Activated CD8-positive, alpha-beta memory T cell treated with anti-CD3 and anti-CD28 coated beads, Interleukin-2, amount 50 U/mL, for 24 hours (primary cell): ENCODE measurements around the gene AJAP1.

Experiments
- DNase-seq: peaks from one replicate; pipeline ENCODE4 v3.0.0-alpha.2; 2020; ENCODE audit errors: extremely low read depth

AJAP1 gene

DNA sequence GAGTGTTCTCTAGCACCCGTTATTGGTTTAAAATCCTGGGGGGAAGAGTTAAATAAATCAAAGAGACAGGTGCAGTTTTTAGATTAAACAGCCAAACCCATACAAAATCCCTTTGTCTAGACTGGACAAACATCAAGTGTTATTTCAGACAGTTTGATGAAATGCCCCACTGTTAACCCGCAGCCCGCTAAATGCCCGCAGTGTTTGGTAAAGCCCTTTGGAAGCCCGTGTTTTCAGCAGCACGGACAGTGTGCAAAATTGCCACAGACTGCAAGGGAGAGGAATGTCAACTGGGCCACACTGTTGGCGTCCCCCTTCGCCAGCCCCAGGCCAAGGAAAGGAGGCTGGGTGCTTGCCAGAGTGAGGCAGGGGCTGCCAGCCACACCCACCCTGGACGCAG, 26.6 kb downstream of the AJAP1 start:
- DNase-seq = no peak

- no peak for DNase-seq
Measured at GRCh38 chr1:4682607-4683220, 28.3 kb downstream of the AJAP1 start.

DNA sequence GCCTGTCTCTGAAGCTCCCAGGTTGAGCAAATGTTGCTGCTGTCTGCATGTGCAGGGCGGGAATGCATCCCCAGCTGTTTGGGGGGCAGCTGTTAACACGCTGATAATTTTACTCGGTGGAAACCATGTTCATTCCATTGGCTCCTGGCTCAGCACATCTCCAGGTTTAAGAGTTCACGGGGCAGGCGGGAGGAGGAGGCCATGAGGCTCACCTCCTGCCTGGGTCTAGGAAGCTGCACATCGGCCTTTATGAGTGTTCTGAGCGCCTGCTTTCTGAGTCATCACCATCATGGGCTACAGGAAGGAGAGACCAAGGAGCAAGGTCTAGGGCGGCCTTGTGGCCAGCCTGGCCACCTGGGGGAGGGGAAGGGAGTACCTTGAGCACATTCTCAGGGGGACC, 29.7 kb downstream of the AJAP1 start:
- no peak for DNase-seq

DNA sequence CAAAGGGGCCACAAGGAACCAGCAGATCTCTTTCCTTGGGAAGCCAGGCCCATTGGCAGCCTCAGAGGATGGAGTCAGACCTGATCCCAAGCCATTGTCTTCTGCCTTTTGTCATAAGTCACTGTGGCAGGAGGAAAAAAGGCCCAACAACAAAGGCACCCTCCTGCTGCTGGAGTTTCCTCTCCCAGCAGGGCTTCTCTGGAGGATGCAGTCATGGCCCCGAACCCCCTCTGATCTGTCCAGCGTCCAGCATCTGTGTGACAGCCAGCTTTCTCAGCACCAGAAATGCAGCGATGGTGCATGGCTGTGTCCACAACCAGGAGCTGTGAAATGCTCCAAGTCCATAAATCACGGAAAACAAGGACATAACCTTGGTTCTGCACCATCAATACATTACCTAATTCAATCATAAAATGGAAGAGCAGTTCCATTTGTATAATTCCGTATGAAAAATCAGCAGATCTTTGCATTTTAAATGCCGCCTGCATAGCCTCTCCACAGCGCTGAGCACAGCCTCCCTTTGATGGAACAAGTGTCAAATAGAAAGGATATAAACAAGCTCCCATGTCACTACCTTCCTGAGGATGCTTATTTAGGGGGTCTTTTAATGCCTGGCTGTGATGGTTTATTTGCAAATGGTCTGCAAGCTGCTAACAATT, 30.6 kb downstream of the AJAP1 start:
- DNase-seq = no peak

DNA sequence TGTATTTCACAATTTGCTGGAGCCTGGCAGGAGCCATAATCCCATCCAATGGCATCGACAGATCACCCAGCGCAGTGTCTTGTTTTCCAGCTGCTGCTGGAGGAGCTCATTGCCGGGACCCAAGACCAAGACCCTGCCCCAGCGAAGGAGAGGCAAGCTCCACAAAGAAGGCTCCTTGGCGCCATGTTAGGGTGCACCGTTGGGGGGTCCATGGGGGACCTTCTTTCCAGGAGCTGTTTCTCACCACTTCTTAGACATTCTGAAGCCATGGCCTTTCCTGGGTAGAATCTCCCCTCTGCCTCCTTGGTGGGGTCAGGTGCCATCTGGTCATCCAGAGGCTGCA, 31.1 kb downstream of the AJAP1 start:
- DNase-seq = no peak

DNA sequence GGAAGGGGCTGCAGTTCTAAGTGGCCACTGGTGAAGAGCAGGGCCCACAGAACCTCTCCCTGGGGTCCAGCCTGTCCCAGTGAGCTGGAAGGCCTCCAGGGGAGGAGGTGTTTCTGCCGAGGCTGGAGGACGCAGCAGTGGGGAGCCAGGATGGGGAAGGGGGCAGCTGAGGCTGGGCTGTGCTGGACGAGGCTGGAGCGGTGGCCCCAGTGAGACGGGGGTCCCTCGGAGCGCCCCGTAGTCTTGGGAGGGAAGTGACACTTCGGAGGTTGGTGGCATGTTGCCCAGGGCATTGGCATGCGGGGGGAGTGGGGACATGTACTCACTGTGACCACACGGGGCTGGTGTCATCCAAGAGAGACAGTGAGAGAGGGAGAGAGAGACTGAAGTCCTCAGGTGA, 33.5 kb downstream of the AJAP1 start:
- DNase-seq = no peak

GRCh38 chr1:4689271-4689935, 35.0 kb downstream of the AJAP1 start:
- DNase-seq = no peak

DNA sequence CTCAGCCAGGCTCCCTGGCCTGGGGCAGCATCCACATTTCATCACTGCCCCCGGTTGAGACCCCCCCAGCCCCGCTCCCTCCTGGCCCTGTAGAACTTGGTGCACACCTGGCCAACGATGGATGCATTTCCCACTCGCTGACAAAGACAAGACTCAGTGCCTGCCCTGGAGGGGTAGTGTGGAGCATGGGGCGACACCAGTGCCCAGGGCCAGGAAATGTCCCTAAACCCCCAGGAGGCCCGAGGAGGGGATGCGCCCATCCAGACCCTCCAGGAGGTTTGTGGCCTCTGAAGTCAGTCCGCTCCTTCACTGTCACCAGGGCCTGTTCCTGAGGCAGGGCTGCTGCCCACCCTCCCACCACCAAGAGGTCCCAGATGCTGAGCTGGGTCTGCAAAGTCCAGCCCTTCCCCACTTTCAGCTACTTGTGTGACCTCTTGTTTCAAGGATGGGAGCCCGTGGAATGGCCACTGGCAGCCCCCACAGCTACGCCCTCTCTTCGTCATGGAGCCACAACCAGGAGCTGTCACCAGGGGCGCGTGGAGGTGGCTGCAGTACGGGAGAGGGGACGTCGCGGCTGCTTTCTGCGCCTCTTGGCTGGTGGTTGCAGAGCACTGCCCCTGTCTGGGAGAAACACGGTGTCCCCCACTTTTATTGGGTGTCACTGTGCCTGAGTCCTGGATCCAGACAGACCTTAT, 35.7 kb downstream of the AJAP1 start:
- no peak for DNase-seq

- no peak for DNase-seq
Measured at GRCh38 chr1:4690951-4691675, 36.7 kb downstream of the AJAP1 start.

DNA sequence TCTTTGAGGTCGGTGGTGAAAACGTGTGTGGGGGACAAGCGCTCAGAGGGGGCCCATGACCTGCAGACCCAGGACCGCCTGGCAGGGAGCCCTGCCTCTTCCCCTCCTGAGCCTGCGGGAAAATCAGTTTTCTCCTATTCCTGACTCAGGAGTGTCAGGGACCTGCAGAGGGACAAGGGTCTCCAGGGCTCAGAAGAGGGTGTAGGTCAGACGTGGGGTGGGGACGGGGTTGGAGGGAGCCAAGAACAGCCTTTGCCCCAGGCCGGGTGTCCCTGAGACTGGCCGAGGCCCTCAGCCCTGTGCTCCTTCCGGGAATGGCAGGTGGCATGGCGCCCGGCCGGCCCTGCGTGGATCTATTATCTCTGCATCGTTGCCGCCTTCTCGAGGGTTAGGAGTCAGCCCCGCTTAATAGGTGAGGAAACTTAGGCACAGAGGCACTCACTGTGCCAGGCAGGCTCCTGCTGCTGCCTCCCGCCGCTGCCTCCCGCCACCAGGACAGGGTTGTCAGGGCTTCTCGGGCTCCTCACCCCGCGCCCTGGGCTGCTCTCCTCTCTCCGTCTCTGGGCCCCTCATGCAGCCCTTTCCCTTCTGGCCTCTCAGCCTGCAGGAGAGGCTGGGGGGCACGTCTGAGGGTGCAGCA, 37.5 kb downstream of the AJAP1 start:
- no peak for DNase-seq

DNA sequence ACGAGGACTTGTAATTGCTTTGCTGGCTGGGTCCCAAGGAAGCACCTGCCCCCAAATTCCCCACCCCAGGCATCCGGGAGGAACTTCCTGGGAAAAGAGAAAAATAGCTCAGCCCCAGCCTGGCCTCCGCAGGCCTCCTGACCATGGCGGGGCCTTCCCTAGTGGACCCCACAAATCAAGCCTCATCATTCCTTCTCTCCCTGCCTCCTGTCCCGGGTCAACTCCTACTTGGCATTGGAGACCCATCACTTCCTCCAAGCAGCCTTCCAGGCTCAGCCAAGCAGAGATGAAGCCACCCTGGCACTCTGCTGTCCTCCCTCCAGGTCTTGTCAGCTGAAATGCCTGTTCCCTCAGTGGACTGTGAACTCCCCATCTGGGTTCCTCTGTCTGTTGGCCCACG, 38.0 kb downstream of the AJAP1 start:
- DNase-seq = no peak

DNA sequence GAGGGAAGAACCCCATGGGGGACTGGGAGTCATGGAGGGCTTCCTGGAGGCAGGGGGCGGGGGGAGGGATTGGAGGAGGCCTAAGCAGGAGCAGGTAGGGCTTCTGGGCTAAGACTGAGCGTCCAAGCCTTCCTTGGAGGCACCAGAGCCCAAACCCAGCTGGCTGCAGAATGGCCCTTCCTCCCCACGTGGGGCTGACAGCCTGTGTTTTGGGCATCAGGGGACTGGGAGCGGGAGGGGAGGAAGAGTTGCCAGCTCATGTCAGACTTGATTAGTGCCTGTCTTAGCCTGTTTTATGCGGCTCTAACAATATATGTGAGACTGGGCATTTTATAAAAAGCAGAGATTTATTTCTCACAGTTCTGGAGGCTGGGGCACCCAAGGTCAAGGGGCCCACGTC, 38.9 kb downstream of the AJAP1 start:
- DNase-seq = no peak

DNA sequence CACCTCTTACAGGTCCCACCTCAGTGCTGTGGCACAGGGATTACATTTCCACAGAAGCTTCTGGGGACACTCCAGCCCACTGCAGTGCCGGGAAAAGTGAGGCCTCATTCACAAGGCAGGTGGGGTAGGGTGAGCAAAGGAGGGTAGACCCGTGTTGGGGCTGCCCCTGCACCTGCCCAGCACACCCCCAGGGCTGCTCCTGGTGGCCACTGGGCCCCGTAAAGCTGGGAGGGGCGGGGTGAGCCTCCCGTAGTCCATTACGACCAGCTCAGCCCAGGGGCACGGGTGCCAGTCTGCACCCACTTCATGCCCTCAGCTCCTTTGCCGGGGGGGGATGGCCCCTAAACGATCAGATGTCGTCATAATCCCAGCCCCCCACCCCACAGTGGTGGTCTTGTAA, 39.5 kb downstream of the AJAP1 start:
- no peak for DNase-seq

DNA sequence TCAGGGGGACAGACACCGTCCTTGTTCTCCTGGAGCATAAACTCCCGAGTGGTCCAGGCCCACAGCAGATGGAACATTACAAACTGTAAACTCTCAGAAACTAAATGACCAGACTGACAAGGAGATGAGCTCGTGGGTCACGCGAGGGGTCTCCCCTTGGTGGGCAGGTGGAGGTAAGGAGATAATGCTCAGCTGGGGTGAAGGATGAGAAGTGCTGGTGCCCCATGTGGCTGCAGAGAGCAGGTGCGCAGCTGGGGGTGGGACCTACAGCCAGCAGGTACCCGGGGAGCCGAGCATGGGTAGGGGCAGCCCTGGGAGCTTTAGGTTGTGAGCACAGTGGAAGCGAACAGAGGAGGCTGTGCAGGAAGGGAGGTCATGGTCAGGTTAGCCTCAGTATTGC, 40.1 kb downstream of the AJAP1 start:
- DNase-seq = no peak

GRCh38 chr1:4695241-4695640, 40.8 kb downstream of the AJAP1 start:
- DNase-seq = no peak

DNA sequence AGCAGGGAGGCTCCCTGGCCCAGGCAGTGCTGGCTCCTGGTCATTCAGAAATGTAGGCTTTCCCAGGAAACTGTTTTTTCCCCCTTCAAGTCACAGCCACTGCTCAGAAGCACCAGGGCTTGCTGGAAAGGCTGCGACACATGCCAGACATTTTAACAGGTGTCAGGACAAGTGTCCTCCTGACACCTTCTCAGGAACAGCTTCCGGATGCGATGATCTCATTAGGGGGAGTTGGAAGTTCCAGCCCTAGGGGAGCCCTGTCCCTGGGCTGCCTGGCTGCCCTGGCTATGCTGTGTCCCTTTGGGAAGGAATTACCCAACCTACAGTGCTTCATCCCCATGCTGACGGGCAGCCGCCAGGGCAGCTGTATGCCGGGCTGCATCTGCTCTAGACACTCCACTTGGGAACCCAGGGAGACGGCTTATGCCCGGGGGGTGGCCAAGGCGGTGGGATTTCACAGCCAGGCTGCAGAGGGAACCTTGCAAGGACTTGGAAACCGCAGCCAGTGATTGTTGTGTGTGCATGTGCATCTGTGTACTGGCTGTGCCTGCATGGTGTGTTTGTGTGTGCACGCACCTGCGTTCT, 41.8 kb downstream of the AJAP1 start:
- DNase-seq = no peak

DNA sequence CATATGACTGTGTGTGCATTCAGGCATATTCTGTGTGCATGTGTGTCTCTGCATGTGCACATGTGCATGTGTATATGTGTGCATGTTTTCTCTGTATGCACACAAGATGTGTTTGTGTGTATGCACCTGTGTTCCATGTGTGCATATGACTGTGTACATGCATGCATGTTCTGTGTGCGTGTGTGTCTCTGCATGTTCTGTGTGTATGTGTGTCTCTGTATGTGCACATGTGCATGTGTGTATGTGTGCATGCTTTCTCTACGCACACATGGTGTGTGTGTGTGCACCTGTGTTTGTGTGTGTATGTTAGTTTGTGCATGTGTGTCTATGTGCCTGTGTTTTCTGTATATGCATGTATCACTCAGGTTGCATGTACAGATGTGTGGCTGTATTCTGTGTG, 42.3 kb downstream of the AJAP1 start:
- no peak for DNase-seq

DNA sequence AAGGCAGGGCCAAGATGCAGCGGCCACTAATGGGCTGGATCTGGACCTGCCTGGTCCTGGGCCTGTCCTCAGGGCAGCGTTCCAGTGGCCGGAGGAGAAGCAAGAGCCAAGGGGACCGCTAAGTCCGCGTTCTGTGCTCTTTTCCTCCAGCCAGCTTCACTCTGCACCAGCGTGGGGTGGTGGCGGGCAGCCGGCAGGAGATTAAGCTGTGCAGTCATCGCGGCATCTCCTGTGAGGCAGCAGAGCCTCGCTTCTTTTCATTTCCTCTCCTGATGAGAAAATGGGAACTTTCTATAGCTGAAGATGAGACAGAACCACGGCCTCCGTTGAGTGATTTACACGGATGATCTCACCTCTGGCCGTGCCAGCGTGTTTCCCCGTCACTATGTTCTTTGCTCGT, 43.4 kb downstream of the AJAP1 start:
- no peak for DNase-seq

DNA sequence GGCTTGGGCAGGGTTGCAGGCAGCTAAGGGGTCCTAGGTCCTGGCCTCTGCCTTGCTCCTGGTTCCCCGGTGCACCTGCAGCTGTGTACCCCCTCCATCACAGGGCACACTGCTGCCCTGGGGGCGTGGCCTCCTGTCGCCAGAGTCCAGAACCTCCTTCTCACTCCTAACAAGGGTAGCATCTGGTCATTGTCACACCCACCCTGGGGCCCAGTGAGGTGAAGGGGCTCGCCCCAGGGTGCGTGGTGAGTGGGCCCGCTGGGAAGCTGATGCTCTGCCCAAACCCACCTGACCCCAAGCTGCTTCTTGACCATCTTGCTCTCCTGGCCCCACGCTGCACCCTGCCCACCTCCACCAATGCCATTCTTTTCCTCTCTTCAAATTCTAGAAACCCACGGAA, 44.5 kb downstream of the AJAP1 start:
- no peak for DNase-seq

GRCh38 chr1:4699376-4700301, 45.2 kb downstream of the AJAP1 start:
- no peak for DNase-seq
